Lower leg skin (tissue), 4 donors: Measurements from ENCODE around the gene EEF1AKMT1. TPM values are rescaled to one million over a fixed set of nuclear protein-coding genes. Genes with fewer than 3 reads are reported as not detected.

Experiments
- DNase-seq, 2 donors: peaks; one replicate each; pipeline ENCODE4 v3.0.0-alpha.2; 2019; ENCODE audit warnings: low spot score in 2 of 2
- H3K4me3 ChIP-seq: fragments of 200-600 bp; sonication (generic); 2 replicates; pipeline ENCODE4 v1.5.1; 2017; ENCODE audit warnings: mild to moderate bottlenecking, low read depth; ENCODE audit not compliant: poor library complexity, severe bottlenecking
- CTCF ChIP-seq, 3 donors: fragments of 450-650 bp; IDR thresholded peaks; one replicate each; pipeline ENCODE4 v1.5.1; 2016; ENCODE audit warnings: antibody characterized with exemption in 3 of 3, mild to moderate bottlenecking in 3 of 3, moderate library complexity in 2 of 3
- POLR2A ChIP-seq, 2 donors: fragments of 450-650 bp; IDR thresholded peaks; one replicate each; pipeline ENCODE4 v1.6.1; 2016 to 2017; ENCODE audit warnings: antibody characterized with exemption in 2 of 2, mild to moderate bottlenecking in 1 of 2, moderate library complexity in 1 of 2
- WGBS, 2 donors: methylation state at CpG; one replicate each; pipeline ENCODE4 v1.1.5; 2018; 5-methylcytosine and 5-hydroxymethylcytosine counted together
- intact Hi-C: fragments of 100-400 bp; cut with DNase I; formaldehyde crosslinking; loops from one replicate; pipeline ENCODE4 v1.15.0; 2023; ENCODE audit warnings: low total_unique reads
- total RNA-seq, 4 donors: library from RNA; depleted of rRNA; stranded (reverse); fragments of >200 nt; gene quantifications; one replicate each; pipeline ENCODE4 v1.1.0, GENCODE V29; 2016

EEF1AKMT1 gene
- total RNA-seq, 4 donors from 2014 or later = 2.6 to 10.8 (median 5.8) TPM

GRCh38 chr13:20701461-20701860 is 72.3 kb downstream of the EEF1AKMT1 start:
- intact Hi-C loops = no loop called here
- H3K4me3 ChIP-seq = no peak overlapping the region
- WGBS, 2 donors = 97% methylated on average over 3 of the region's 3 CpGs
- no peak for TF ChIP-seq CTCF (IDR thresholded peaks at IDR 0.05)
- no peak for TF ChIP-seq POLR2A (IDR thresholded peaks at IDR 0.05)
- no peak for DNase-seq

- TF ChIP-seq POLR2A (IDR thresholded peaks at IDR 0.05) (no peak), CTCF (IDR thresholded peaks at IDR 0.05) (no peak)
- intact Hi-C loops = no loop called here
- no peak for DNase-seq
- no peak overlapping the region for H3K4me3 ChIP-seq
- 83 to 87% methylated on average over 6 of the region's 6 CpGs for WGBS, 2 donors
These were observed 73.5 kb downstream of the EEF1AKMT1 start for GRCh38 chr13:20700288-20700687.

- no peak overlapping the region for H3K4me3 ChIP-seq
- no peak for DNase-seq
- intact Hi-C loops = no loop called here
- no peak for TF ChIP-seq CTCF (IDR thresholded peaks at IDR 0.05)
- no peak for TF ChIP-seq POLR2A (IDR thresholded peaks at IDR 0.05)
- 89 to 92% methylated on average over 9 of the region's 9 CpGs for WGBS, 2 donors
These were observed 74.0 kb downstream of the EEF1AKMT1 start for GRCh38 chr13:20699715-20700114.

GRCh38 chr13:20696073-20696472 is 77.7 kb downstream of the EEF1AKMT1 start:
- no peak overlapping the region for H3K4me3 ChIP-seq
- DNase-seq = no peak
- TF ChIP-seq POLR2A (IDR thresholded peaks at IDR 0.05) = no peak
- TF ChIP-seq CTCF (IDR thresholded peaks at IDR 0.05) = no peak
- intact Hi-C loops = no loop called here
- WGBS, 2 donors = 62 to 71% methylated on average over 4 of the region's 4 CpGs

GRCh38 chr13:20691616-20692015 is 82.1 kb downstream of the EEF1AKMT1 start:
- H3K4me3 ChIP-seq = no peak overlapping the region
- intact Hi-C loops = no loop called here
- TF ChIP-seq POLR2A (IDR thresholded peaks at IDR 0.05) = no peak
- no peak for TF ChIP-seq CTCF (IDR thresholded peaks at IDR 0.05)
- no peak for DNase-seq
- 66 to 72% methylated on average over 4 of the region's 4 CpGs for WGBS, 2 donors

GRCh38 chr13:20689291-20689690 is 84.5 kb downstream of the EEF1AKMT1 start:
- WGBS, 2 donors = 85 to 88% methylated on average over 3 of the region's 3 CpGs
- no peak for TF ChIP-seq POLR2A (IDR thresholded peaks at IDR 0.05)
- no peak for TF ChIP-seq CTCF (IDR thresholded peaks at IDR 0.05)
- intact Hi-C loops = no loop called here
- no peak for DNase-seq
- no peak overlapping the region for H3K4me3 ChIP-seq
